Lower lobe of right lung (tissue), 2 donors: ENCODE results near the gene AMN. TPM values are rescaled to one million over a fixed set of nuclear protein-coding genes. Genes with fewer than 3 reads are reported as not detected.

Source experiments
- ATAC-seq, 2 donors: fragments of 200-7000 bp; cut with Tn5 transposase; one replicate each; pipeline ENCODE4 v1.9.1; 2020 to 2022; ENCODE audit warnings: mild to moderate bottlenecking in 2 of 2, moderate library complexity in 2 of 2
- DNase-seq: peaks from one replicate; pipeline ENCODE4 v3.0.0-alpha.2; 2020
- H3K27ac ChIP-seq: fragments of 200-600 bp; one replicate; pipeline ENCODE4 v1.8.0; 2022
- H3K27me3 ChIP-seq: fragments of 200-600 bp; one replicate; pipeline ENCODE4 v1.8.0; 2022; ENCODE audit warnings: low read depth
- H3K36me3 ChIP-seq: fragments of 200-600 bp; one replicate; pipeline ENCODE4 v1.8.0; 2022; ENCODE audit warnings: mild to moderate bottlenecking
- H3K4me1 ChIP-seq: fragments of 200-600 bp; one replicate; pipeline ENCODE4 v1.8.0; 2022
- H3K4me3 ChIP-seq: fragments of 200-600 bp; one replicate; pipeline ENCODE4 v1.8.0; 2022; ENCODE audit warnings: mild to moderate bottlenecking
- H3K9me3 ChIP-seq: fragments of 200-600 bp; one replicate; pipeline ENCODE4 v1.8.0; 2022
- CTCF ChIP-seq: fragments of 200-600 bp; IDR thresholded peaks from one replicate; pipeline ENCODE4 v1.8.0; 2022; ENCODE audit warnings: antibody characterized with exemption, mild to moderate bottlenecking
- intact Hi-C: fragments of 100-400 bp; cut with DNase I; formaldehyde crosslinking; loops from one replicate; pipeline ENCODE4 v1.11.0; 2022
- total RNA-seq: library from RNA; stranded (reverse); fragmentation: NEBNext Ultra II Directional; extraction: Animal tissue kit (Norgen Biotek cat#: 25700); gene quantifications from one replicate; pipeline ENCODE4 v1.2.1, GENCODE V29; 2021
- donor health status: DM: no; HTN: yes; CAD: no; lungs with severe emphysema.

AMN gene
- total RNA-seq, 1 donor from 2014 or later = 13.7 TPM

GRCh38 chr14:102885737-102886447 lies 36.6 kb upstream of the AMN start:
- DNase-seq (no peak), ATAC-seq (no peak)
- no peak overlapping the region for H3K27ac ChIP-seq
- H3K27me3 ChIP-seq = no peaks in the 10 kb centered on the region
- H3K9me3 ChIP-seq = no peaks in the 10 kb centered on the region
- no peak for TF ChIP-seq CTCF
- intact Hi-C loops = no loop called here
- no peaks in the 10 kb centered on the region for H3K4me1 ChIP-seq
- H3K36me3 ChIP-seq = peaks cover 42% of the 10 kb centered on the region
- H3K4me3 ChIP-seq = no peak overlapping the region

- H3K27ac ChIP-seq = no peak overlapping the region
- no peaks in the 10 kb centered on the region for H3K27me3 ChIP-seq
- H3K9me3 ChIP-seq = no peaks in the 10 kb centered on the region
- DNase-seq (no peak), ATAC-seq (no peak)
- TF ChIP-seq CTCF = no peak
- H3K4me1 ChIP-seq = no peaks in the 10 kb centered on the region
- intact Hi-C loops = no loop called here
- peaks cover 39% of the 10 kb centered on the region for H3K36me3 ChIP-seq
- no peak overlapping the region for H3K4me3 ChIP-seq
Measured at GRCh38 chr14:102888748-102889147, 33.7 kb upstream of the AMN start.

GRCh38 chr14:102889615-102890014 lies 32.8 kb upstream of the AMN start:
- H3K27ac ChIP-seq = no peak overlapping the region
- H3K9me3 ChIP-seq = no peaks in the 10 kb centered on the region
- no peaks in the 10 kb centered on the region for H3K27me3 ChIP-seq
- no peak for TF ChIP-seq CTCF
- H3K36me3 ChIP-seq = peaks cover 40% of the 10 kb centered on the region
- no peak for DNase-seq
- intact Hi-C loops = no loop called here
- no peak for ATAC-seq
- no peak overlapping the region for H3K4me3 ChIP-seq
- no peaks in the 10 kb centered on the region for H3K4me1 ChIP-seq

- peaks cover 40% of the 10 kb centered on the region for H3K36me3 ChIP-seq
- no peaks in the 10 kb centered on the region for H3K4me1 ChIP-seq
- H3K27ac ChIP-seq = no peak overlapping the region
- TF ChIP-seq CTCF = no peak
- H3K4me3 ChIP-seq = no peak overlapping the region
- ATAC-seq = no peak
- H3K27me3 ChIP-seq = no peaks in the 10 kb centered on the region
- DNase-seq = no peak
- intact Hi-C loops = no loop called here
- no peaks in the 10 kb centered on the region for H3K9me3 ChIP-seq
Measured at GRCh38 chr14:102891111-102891510, 31.4 kb upstream of the AMN start.

GRCh38 chr14:102891556-102891955 lies 30.9 kb upstream of the AMN start:
- H3K4me3 ChIP-seq = no peak overlapping the region
- H3K27ac ChIP-seq = no peak overlapping the region
- H3K9me3 ChIP-seq = no peaks in the 10 kb centered on the region
- no peaks in the 10 kb centered on the region for H3K4me1 ChIP-seq
- TF ChIP-seq CTCF = no peak
- no peak for ATAC-seq
- no peak for DNase-seq
- no peaks in the 10 kb centered on the region for H3K27me3 ChIP-seq
- intact Hi-C loops = no loop called here
- peaks cover 36% of the 10 kb centered on the region for H3K36me3 ChIP-seq
